CD4-positive, alpha-beta T cell treated with Interleukin-17A for 4 hours (primary cell): Measurements from ENCODE around the gene PLEKHA3.
A peak's percentile ranks its signal among the peaks of the same experiment; 100 is the strongest.
"Not testable (repeated sequence)": the region's sequence is repeated elsewhere in the genome, so short reads cannot be mapped to it uniquely, and the experiment has no call there.

Source experiments
- DNase-seq: peaks from one replicate; pipeline ENCODE4 v3.0.0-alpha.2; 2020; ENCODE audit warnings: mixed read lengths

Gene PLEKHA3

DNA sequence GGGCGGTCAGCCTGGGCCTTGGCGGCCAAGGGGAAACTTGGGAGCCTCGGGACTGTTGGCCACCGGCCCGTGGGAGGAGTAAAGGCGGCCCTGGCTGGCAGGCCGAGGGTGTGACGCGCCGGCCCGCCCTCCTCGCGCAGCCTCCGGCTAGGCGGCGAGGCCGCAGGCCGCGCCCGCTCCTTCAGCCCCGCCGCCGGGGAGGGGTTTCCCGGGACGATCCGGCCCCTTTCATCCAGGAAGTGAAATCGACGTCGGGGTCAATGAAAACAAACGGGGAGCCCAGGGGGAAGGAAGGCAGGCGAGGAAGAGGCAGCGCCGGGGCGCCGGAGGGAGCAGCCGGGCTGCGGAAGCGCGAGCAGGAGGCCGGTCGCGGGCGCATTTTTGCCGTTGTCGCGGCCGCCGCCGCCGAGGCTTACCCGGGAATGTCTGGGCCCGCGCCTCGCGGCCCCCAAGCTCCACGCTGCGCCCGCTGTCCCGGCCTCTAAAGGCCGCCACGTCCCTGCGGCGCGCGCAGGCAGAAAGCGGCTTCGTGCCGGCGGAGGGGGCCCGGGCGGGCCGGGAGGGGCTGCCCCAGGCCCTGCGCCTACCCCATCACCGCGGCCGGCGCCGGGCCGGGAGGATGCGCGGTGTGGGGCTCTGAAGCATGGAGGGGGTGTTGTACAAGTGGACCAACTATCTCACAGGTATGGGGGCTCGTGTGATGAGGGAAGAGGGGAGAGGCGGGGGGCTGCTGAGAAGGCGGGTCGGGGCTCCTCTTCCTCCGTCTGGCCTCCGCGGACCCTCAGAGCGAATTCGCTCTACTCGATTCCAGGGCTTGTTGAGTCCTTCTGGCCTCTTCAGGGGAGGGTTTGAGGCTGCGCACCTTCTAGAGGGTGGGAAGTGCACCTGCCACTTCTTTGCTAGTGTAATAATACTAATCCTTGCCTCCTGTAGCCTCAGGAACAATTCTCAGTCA is at the start of gene PLEKHA3:
TSS of gene PLEKHA3 (plus strand) at position 231 of the 955 bp plus-strand sequence. CDS start at position 644, 413 bp downstream.
- DNase-seq: peak; percentile 88

GRCh38 chr2:178436662-178437061 is 43.6 kb upstream of the PLEKHA3 start:
- no peak for DNase-seq

DNA sequence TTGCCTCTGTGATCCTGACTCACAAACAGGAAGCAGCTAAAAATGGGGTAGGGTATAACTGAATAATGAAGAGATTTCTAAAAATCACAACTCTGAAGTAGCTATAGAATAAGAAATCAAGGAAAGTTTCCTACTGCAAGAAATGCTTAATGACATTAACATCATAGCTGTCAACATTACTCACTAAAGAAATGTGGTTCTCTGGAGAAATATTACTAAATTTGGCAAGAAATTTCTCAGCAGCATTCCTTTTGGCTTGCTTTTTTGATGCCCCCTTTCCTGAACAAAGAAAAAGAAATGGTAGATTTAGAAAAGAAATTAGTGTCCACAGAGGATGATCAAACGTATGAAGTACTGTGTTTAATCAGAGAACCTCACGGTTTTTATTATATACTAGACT is 38.8 kb upstream of the PLEKHA3 start:
- DNase-seq: no peak

DNA sequence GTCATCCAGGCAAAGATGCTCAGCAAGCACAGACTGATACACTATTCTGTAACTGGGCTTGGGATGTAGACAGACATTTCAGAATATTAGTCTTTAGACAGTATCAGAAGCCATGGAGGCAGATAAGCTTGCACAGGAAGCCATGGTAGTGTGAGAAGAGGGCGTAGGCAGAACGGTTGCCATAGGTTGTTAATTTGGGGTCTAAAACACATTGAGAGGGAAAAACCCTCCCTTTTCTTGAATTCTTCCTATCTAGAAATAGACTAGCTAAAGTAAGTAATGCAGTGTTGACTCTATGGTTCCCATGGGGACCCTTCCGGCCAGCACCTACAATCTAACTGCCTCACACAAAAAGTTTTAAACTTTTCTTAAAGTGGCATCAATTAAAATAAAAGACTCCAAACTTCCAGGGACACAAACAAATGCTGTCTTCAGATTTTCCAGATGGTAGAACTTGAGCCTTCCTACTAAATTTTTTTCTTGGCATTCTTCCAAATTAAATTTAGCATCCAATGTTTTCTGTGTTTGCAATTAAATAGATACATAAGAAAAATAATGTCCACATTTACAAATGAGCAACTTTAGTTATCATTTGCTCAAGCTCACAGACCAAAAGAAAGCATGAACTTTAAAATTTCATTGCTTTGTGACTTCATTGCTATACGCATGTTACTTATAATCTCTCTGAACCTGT is 31.1 kb upstream of the PLEKHA3 start:
- DNase-seq: no peak

DNA sequence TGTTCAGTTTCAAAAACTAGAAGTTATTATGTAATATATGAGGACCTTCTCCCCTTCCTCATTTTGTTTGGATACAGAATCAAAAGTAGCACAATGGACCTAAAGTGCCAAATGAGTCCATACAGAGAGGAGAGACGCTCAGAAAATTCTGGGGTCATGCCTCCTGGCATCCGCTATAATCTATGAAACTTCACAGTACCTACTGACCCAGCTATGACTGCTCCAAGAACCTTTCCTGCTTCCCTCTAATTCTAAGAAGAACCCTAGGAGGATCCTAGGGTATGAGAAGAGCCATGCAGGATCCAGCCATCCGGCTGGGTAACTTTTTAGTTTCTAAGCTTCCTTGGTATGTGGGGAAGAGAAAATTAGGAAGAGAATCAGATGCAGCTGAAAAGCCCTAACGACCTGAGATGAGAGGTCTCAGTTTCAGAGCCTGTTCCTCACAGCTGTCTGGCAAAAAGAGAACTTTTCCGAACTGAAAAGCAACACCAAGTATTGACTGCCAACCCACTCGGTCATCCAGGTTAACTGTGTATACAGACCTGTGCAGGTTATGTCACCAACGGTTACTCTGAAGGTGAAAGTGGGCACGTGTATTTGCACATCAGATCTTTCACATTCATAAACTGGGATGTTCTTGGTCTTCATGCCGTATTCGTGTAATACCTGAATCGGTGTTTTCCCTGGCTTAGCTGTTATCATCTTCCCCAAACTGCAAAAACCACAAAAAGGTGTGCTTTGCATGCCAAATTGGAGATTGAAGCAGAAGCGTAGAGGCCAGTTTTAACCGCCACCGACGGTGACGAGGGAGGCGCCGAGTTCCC is 30.3 kb upstream of the PLEKHA3 start:
- no peak for DNase-seq

DNA sequence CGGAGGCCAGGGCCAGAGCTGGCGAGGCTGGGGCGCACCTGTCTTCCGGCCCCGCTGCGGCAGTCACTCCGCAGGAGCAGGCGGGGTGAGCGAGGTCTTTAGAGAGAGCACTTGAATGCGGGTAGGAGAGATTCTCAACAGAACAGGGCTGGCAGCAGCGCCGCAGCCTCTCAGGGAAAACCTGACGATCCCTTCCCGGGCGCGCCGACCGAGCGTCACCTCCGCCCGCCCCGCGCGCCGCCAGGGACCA is 29.8 kb upstream of the PLEKHA3 start:
- DNase-seq: no peak

GRCh38 chr2:178450774-178451525 is 29.3 kb upstream of the PLEKHA3 start, which contains the start of the genes PJVK and PRKRA:
TSS of gene PJVK (plus strand) at chr2:178451378. CDS start at chr2:178453410, 2,032 bp downstream.
TSS of gene PRKRA (minus strand) at chr2:178451175. CDS start at chr2:178451030, 145 bp downstream.
- peak; percentile 97 for DNase-seq

GRCh38 chr2:178452334-178452733 is 27.9 kb upstream of the PLEKHA3 start:
- no peak for DNase-seq

DNA sequence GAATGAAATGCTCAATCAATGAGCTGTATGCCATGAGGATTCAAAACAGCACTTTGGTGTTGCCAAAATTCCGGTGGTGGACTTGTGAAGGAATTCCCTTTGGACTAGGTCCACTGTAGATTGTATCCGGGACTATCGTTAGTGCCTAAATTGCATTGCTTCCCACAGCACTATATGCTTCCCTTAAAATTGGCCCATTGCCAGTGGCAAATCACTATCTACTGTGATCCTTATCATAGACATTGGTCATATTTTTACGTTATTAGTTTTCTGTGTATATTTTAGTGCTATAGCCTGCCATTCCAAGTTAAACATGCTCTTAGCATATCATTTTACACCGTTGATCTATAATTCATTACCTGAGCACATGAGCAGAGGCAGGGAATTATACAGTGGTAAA is 27.4 kb upstream of the PLEKHA3 start:
- no peak for DNase-seq

DNA sequence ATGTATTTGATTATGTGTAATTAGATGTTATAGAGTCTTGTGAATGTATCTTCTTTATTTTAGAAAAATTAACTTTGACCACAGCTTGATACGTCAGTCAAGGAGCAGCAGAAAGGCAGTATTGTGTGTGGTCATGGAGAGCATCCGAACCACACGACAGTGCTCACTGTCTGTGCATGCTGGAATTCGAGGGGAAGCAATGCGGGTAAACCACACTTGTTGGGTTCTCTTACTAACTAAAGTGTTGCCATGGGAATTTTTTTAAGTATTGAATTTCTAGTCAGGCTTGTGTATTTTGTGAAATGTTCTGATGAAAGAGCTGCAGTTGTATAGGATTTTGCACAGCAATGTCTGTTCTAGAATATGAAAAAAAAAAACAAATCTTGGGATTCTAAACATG is 24.3 kb upstream of the PLEKHA3 start:
- no peak for DNase-seq

DNA sequence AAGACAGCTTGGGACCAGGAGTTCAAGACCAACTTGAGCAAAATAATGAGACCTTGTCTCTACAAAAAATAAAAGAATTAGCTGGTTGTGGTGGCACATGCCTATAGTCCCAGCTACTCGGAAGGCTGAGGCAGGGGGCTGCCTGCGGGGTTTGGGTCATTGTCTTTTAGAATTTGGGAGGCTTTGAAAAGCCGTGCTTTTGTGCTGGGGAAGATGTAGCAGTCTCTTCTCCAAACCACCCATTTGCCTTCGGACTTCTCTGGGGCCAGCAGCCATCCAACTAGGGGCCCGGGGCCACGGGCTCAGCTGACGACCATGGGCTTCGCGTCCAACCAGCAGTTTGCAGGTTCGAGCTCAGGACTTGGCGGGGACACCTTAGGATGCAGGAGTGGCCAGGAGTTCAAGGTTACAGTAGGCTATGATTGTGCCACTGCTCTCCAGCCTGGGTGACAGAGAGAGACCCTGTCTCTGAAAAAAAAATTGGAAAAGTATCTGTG is 22.8 kb upstream of the PLEKHA3 start:
- DNase-seq: no peak

GRCh38 chr2:178469219-178469849 is 10.9 kb upstream of the PLEKHA3 start:
- no peak for DNase-seq

- not testable (repeated sequence) for DNase-seq
Measured at GRCh38 chr2:178471313-178471712, 8.9 kb upstream of the PLEKHA3 start.

DNA sequence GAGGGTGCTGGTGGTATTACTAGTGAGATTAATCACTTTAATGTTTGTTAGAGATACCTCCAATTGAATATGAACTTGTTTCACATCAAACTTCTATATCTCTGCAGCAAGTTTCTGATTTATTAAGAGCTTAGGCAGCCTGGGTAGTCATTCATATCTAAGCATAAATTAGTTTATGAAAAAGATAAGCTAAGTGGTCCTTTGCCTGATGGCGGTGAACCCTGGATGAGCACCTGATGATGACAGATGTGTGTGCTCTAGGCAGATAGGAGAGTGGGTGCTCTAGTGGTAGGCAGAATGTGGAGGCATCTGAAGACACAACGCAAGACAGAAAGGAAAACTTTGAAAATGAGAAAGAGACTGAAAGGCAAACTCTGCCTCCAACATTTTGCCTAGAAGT is 6.9 kb upstream of the PLEKHA3 start:
- no peak for DNase-seq

DNA sequence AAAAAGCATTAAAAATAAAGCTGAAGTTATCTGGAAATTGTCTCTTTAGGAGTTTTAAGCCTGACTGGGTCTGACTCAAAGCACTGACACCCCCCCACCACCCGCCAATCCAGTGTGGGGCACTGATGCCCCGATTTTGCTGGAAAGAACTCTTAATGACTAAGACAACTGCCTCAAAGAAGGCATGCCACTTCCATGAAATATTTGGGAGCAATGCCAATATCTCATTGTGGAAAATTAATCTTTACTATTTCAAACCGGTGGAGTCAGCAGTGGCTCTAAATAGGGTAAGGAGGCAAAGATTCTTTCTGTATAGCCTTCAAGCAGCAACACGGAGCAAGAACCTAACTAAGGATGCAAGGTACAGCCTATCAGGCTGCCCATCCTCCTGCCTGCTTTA is 6.3 kb upstream of the PLEKHA3 start:
- DNase-seq: no peak

DNA sequence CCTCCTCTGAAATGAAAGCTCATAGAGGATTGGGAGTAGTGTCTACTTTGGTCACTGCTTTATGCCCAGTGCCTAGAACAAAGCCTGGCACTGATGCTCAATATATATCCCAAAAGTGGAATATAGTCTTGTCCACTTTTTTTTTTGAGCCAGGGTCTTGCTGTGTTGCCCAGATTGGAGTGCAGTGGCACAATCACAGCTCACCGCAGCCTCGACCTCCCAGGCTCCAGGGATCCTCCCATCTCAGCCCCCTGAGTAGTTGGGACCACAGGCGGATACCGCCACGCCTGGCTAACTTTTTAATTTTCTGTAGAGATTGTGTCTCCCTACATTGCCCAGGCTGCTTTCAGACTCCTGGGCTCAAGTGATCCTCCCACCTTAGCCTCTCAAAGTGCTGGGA is 5.7 kb upstream of the PLEKHA3 start:
- no peak for DNase-seq

DNA sequence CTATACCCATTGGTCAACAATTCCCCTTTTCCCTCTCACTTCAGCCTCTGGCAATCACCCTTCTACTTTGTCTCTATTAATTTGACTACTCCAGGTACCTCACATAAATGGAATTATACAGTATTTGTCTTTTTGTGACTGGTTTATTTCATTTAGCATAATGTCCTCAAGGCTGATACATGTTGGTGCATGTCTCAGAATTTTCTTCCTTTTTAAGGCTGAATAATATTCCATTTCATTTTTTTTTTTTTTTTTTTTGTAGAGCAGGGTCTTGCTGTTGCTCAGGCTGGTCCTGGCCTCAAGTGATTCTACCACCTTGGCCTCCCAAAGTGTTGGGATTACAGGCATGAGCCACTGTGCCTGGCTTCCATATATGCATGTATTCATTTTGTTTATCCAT is 3.8 kb upstream of the PLEKHA3 start:
- DNase-seq: no peak

DNA sequence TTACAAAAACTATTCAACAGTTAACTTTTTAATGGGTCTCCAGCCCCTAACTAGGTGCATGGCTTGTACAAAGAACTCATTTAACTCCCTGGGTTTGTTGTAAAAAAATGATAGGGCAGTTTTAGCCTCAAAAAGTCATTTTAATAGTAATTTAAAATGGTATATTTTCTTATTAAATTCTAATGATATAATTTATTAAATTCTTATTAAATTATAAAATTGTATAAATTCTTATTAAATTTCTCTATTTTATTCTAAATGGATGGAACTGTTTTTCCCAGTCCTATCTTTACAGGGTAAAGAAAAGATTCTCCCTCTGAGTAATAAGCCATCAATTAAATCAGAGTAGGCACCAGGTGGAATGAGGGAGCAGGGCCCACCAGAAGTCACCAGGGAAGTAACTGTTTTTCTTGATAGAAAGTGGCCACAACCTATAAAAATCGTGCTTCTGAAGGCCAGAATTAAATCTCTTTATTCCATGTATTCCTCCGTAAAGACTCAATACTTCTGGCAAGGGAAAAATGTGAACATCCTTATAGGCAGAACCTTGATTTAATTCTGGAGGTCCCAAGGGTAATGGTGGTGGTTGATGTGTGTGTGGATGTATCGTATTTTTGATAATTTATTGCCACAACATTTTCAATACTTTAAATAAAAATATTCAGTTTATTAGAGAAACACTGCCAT is 2.7 kb upstream of the PLEKHA3 start:
- no peak for DNase-seq

DNA sequence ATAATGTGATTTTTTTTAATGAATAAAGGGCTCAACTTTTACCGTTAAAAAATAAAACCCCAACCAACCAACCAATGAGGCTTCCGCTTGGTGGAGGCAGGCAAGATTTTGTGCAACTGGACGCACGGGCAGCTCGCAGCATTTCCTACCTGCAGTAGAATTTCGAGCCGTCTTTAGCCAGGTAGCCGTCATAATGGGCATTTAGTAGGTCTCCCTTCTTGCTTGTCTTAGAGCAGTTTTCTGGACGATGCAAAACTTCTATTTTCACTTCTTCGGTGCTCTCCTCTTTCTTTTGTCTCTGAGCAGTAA is 2.2 kb upstream of the PLEKHA3 start:
- peak; percentile 8 for DNase-seq

GRCh38 chr2:178478439-178479274 is 1.6 kb upstream of the PLEKHA3 start, which contains the start of gene FKBP7:
TSS of gene FKBP7 (minus strand) at chr2:178478600. CDS start at chr2:178478499, 101 bp downstream.
- DNase-seq: peak; percentile 90
